ENCODE data around the gene PCDHGA3.

- TF ChIP-seq CTCF (IDR thresholded peaks at IDR 0.05) = no peak
- TF ChIP-seq EP300 (IDR thresholded peaks at IDR 0.05) = no peak
- TF ChIP-seq POLR2A (IDR thresholded peaks at IDR 0.05) = no peak
- TF ChIP-seq POLR2AphosphoS5 (IDR thresholded peaks at IDR 0.05) = no peak
Measured at GRCh38 chr5:141351591-141351990, 8.0 kb downstream of the PCDHGA3 start.

Measured in sigmoid colon (tissue), 4 donors.